Measurements from ENCODE around the gene PACRG.

DNA sequence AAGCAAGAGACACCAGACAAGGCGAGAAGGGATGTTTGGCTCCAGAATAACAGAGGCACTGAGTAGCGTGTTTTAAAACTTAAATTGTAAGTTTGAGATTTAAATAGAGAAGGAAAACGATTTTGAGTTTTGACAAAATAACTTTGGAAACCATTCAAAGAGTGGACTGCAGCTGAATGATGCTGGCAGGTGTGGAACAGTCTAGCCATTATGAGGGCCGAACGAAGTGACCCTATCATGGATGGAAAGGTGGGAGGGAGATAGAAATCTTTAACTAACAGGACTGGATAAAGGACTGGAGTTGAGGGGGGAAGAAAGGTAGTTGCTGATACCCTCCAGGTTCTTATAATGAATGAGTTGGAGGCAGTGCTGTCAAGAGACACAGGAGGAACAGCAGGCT lies 248.4 kb downstream of the PACRG start:
- TF ChIP-seq, protein P1, sequence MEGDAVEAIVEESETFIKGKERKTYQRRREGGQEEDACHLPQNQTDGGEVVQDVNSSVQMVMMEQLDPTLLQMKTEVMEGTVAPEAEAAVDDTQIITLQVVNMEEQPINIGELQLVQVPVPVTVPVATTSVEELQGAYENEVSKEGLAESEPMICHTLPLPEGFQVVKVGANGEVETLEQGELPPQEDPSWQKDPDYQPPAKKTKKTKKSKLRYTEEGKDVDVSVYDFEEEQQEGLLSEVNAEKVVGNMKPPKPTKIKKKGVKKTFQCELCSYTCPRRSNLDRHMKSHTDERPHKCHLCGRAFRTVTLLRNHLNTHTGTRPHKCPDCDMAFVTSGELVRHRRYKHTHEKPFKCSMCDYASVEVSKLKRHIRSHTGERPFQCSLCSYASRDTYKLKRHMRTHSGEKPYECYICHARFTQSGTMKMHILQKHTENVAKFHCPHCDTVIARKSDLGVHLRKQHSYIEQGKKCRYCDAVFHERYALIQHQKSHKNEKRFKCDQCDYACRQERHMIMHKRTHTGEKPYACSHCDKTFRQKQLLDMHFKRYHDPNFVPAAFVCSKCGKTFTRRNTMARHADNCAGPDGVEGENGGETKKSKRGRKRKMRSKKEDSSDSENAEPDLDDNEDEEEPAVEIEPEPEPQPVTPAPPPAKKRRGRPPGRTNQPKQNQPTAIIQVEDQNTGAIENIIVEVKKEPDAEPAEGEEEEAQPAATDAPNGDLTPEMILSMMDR (IDR thresholded peaks at IDR 0.05; ENCODE audit: insufficient read depth, low read length, poor library complexity, severe bottlenecking) = no peak
- TF ChIP-seq EZH2phosphoT487 (conservative IDR thresholded peaks at IDR 0.05; ENCODE audit: low read length) = no peak
